AG04450 (cell line): Measurements from ENCODE around the gene CDH13. TPM values are rescaled to one million over a fixed set of nuclear protein-coding genes. Genes with fewer than 3 reads are reported as not detected.

Experiments used
- CTCF ChIA-PET: fragments of 300-600, 350-600 bp; formaldehyde crosslinking; extraction: SDS; loops from one replicate; lab custom pipeline; 2022; ENCODE audit warnings: antibody characterized with exemption, inconsistent platforms; lab: Charles Lee
- POLR2A ChIA-PET: fragments of 350-600 bp; formaldehyde crosslinking; extraction: SDS; loops from one replicate; lab custom pipeline; 2021; ENCODE audit warnings: antibody characterized with exemption, inconsistent platforms; lab: Yijun Ruan, JAX
- DNase-seq: peaks from one replicate; pipeline ENCODE4 v3.0.0-alpha.2; 2011; ENCODE audit warnings: low read depth, low spot score
- H3K27ac ChIP-seq: one replicate; pipeline ENCODE4 v1.5.1; 2012; ENCODE audit warnings: low read depth, low read length, control low read depth
- H3K27me3 ChIP-seq: one replicate; pipeline ENCODE4 v1.6.0; 2012; ENCODE audit warnings: low read length; ENCODE audit not compliant: control insufficient read depth, insufficient read depth
- H3K4me3 ChIP-seq: 2 replicates; pipeline ENCODE4 v1.5.1; 2011; ENCODE audit warnings: mild to moderate bottlenecking, low read depth, low read length, control low read depth
- H3K9me3 ChIP-seq: 2 replicates; pipeline ENCODE4 v1.5.1; 2012; ENCODE audit warnings: low read length; ENCODE audit not compliant: control insufficient read depth, insufficient read depth
- polyA plus RNA-seq: library from polyadenylated mRNA; depleted of rRNA; stranded (reverse); fragments of >200 nt; gene quantifications from 2 replicates; pipeline ENCODE4 v1.2.3, GENCODE V29; 2011
- TF ChIP-seq, protein P1 (sequence below): IDR thresholded peaks from 2 replicates; pipeline ENCODE4 v1.5.1; 2011; ENCODE audit warnings: low read depth, low read length, control low read depth, inconsistent platforms

The CDH13 gene
- polyA plus RNA-seq, 1 experiment, result 55.0 TPM

DNA sequence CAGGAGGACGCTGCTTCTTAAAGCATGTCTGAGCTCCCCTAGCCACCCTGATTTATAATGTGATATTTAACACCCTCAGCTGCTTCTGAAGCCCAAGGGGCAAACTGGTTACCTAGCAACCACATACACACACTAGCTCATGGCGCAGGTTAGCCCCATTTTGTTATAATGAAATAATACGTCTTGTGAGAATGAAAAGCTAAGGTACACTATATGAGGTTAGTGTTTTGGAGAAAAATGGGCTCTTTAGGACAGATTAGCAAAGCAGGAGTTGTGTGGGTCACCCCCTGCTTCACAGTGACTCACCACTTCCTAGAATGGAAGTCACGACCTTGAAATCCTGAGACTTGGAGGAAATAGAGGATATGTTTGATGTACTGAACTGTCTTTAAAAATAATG is 776.2 kb downstream of the CDH13 start:
- Histone ChIP-seq H3K27me3 (no peaks in the 10 kb centered on the region), H3K4me3 (no peak overlapping the region), H3K9me3 (no peaks in the 10 kb centered on the region), H3K27ac (no peak overlapping the region)
- ChIA-PET CTCF (no interaction called here), POLR2A (no interaction called here)
- DNase-seq, result no peak
- TF ChIP-seq, protein P1, sequence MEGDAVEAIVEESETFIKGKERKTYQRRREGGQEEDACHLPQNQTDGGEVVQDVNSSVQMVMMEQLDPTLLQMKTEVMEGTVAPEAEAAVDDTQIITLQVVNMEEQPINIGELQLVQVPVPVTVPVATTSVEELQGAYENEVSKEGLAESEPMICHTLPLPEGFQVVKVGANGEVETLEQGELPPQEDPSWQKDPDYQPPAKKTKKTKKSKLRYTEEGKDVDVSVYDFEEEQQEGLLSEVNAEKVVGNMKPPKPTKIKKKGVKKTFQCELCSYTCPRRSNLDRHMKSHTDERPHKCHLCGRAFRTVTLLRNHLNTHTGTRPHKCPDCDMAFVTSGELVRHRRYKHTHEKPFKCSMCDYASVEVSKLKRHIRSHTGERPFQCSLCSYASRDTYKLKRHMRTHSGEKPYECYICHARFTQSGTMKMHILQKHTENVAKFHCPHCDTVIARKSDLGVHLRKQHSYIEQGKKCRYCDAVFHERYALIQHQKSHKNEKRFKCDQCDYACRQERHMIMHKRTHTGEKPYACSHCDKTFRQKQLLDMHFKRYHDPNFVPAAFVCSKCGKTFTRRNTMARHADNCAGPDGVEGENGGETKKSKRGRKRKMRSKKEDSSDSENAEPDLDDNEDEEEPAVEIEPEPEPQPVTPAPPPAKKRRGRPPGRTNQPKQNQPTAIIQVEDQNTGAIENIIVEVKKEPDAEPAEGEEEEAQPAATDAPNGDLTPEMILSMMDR, result no peak

DNA sequence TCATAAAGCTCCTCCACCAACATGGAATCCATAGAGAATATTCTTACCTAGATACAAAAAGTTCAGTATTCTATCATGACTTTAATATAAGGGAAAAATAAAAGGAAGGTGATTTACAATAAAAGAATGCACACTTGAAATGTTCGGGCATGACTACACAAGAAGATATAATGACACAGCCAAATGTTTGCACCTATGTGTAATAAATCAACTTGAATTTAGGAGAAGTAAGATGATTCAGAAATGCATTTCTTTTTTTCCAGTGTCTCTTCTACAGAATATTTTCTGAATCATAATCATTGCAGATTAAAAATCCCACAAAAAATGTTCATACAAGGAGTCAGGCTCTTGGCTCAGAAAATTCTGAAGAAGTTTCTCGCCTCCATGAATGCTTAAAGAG is 777.0 kb downstream of the CDH13 start:
- TF ChIP-seq, protein P1, result no peak
- no peaks in the 10 kb centered on the region for H3K27me3 ChIP-seq
- POLR2A ChIA-PET, result no interaction called here
- H3K27ac ChIP-seq, result no peak overlapping the region
- no peak for DNase-seq
- no peaks in the 10 kb centered on the region for H3K9me3 ChIP-seq
- CTCF ChIA-PET, result no interaction called here
- no peak overlapping the region for H3K4me3 ChIP-seq

DNA sequence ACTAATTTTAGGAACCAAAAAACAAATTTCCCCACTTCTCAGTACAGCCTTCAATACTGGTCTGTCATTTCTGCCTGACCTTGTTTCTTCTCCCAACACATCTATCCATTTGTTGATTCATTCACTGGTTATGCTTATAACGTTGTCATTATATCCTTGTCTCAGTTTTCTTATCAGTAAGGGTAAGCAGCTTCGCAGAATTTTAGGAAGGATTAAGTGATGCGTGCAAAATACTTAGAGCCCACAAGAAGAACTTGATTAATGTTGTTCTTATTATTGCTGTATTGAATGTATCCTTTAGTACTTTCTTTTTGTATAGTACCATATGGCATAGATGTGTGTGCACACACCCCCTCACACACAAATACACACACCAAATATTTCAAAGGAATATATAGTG is 777.5 kb downstream of the CDH13 start:
- ChIA-PET POLR2A (no interaction called here), CTCF (no interaction called here)
- Histone ChIP-seq H3K27ac (no peak overlapping the region), H3K4me3 (no peak overlapping the region), H3K27me3 (no peaks in the 10 kb centered on the region), H3K9me3 (no peaks in the 10 kb centered on the region)
- TF ChIP-seq, protein P1, result no peak
- DNase-seq, result no peak

DNA sequence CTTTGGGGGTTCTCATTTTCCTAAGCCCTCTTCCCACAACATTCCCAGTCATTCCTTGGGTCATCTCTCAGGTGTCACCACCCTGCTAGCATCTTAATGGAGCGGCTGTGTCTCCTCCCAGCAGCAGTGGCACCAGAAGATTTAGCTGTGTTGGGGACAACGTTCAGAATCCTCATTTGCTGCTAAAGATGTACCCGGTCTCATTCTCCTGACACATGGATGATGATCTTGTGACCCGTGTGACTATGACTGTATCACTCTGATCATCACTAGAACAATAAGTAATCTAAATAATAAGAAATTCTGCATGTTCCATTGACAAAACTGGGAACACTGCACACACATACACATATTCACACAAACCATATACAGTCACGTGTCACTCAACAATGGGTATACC is 781.2 kb downstream of the CDH13 start:
- Histone ChIP-seq H3K27ac (no peak overlapping the region), H3K9me3 (no peaks in the 10 kb centered on the region), H3K4me3 (no peak overlapping the region), H3K27me3 (no peaks in the 10 kb centered on the region)
- CTCF ChIA-PET, result interaction anchor here (1.7 kb wide), 1 partner anchor 51 kb away, joined by 6 read pairs; no protein-coding TSS in a partner anchor
- TF ChIP-seq, protein P1, result no peak
- POLR2A ChIA-PET, result no interaction called here
- DNase-seq, result no peak

DNA sequence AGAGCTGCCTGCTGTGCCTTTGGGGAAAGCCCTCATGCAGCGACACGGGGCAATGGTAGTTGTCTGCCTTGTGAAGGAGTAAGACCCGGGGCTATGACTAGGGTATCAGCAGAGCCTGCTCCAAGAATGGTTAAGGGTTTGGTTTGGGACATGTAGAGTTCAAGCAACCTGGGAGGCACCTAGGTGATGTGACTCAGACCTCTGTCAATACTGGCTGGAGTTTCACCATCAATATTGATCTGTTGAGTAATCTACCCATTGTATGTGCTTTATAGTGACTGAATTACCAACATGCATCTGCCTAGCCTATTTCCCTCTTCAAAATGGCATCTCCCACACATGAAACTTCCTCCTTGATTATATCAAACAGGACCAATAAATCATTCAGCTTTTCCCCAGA is 782.6 kb downstream of the CDH13 start:
- Histone ChIP-seq H3K27me3 (no peaks in the 10 kb centered on the region), H3K27ac (no peak overlapping the region), H3K4me3 (no peak overlapping the region), H3K9me3 (no peaks in the 10 kb centered on the region)
- POLR2A ChIA-PET, result no interaction called here
- CTCF ChIA-PET, result no interaction called here
- TF ChIP-seq, protein P1, result no peak
- no peak for DNase-seq
